Measurements from ENCODE around the gene HKDC1. TPM values are rescaled to one million over a fixed set of nuclear protein-coding genes. Genes with fewer than 3 reads are reported as not detected.

The HKDC1 gene
- total and polyA plus RNA-seq, 4 donors: 1.5 to 11.1 (median 4.6) TPM

DNA sequence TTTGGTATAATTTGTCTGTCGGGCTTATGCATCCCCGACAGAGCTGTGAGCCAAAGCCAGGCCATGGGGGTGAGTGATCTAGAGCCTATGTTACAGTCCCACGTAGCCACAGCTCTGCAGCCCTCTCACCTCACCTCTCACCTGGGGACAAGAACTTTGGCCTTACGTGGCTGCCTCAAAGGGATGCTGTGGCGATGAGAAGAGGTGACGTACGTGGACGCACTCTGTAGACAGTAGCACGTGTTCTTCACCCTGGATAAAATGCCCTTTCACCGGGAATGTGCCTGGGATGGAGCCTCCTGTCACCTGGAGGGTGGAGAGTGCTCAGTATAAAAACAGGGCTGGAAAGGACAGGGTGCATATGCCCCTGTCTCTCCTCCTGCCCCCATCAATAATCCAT is 5.5 kb downstream of the HKDC1 start:
- no peaks in the 10 kb centered on the region for H3K27me3 ChIP-seq (ENCODE audit: control insufficient read depth in 3 of 3, insufficient read depth in 3 of 3, low read length in 2 of 3)
- TF ChIP-seq, protein P1, sequence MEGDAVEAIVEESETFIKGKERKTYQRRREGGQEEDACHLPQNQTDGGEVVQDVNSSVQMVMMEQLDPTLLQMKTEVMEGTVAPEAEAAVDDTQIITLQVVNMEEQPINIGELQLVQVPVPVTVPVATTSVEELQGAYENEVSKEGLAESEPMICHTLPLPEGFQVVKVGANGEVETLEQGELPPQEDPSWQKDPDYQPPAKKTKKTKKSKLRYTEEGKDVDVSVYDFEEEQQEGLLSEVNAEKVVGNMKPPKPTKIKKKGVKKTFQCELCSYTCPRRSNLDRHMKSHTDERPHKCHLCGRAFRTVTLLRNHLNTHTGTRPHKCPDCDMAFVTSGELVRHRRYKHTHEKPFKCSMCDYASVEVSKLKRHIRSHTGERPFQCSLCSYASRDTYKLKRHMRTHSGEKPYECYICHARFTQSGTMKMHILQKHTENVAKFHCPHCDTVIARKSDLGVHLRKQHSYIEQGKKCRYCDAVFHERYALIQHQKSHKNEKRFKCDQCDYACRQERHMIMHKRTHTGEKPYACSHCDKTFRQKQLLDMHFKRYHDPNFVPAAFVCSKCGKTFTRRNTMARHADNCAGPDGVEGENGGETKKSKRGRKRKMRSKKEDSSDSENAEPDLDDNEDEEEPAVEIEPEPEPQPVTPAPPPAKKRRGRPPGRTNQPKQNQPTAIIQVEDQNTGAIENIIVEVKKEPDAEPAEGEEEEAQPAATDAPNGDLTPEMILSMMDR (IDR thresholded peaks at IDR 0.05; ENCODE audit: control extremely low read depth, extremely low read depth): no peak
- no peaks in the 10 kb centered on the region for H3K9me3 ChIP-seq (ENCODE audit: control insufficient read depth in 4 of 4, insufficient read depth in 3 of 4, low read length in 3 of 4)
- no peak for ATAC-seq (ENCODE audit: insufficient read depth, low FRiP score)
- no peak overlapping the region for H3K4me3 ChIP-seq
- H3K27ac ChIP-seq (ENCODE audit: low read depth in 1 of 2, low read length in 1 of 2): no peak overlapping the region
- H3K36me3 ChIP-seq (ENCODE audit: control insufficient read depth in 4 of 4, insufficient read depth in 4 of 4, low read length in 4 of 4): no peaks in the 10 kb centered on the region
- H3K9ac ChIP-seq (ENCODE audit: insufficient read depth in 1 of 2, low read length in 2 of 2): no peak overlapping the region
- peaks cover 0 to 3% (median 0%) of the 10 kb centered on the region in 5 donors for H3K4me1 ChIP-seq (ENCODE audit: control insufficient read depth in 5 of 5, insufficient read depth in 5 of 5, low read length in 5 of 5)
- no peak for DNase-seq
- 89 to 90% methylated on average over 10 of the region's 10 CpGs for WGBS, 2 donors

DNA sequence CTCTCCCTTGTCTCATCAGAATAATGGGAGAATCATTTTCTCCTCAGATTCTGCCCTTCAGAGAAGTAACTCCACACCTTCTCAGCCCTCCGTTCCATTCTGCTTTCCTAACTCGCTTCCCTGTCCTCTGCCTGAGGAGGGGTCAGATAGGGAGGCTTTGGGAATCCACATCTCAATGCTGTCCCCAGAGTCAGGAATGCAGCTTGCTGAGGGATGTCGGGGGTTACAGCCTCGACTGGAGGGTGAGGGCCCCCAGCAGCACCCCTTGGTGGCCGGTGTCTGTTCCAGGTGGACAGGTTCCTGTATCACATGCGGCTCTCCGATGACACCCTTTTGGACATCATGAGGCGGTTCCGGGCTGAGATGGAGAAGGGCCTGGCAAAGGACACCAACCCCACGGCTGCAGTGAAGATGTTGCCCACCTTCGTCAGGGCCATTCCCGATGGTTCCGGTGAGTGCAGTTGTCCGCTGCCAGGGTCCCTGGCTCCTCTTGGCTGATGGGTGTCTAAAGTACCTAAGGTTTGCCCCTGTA is 6.9 kb downstream of the HKDC1 start:
- Histone ChIP-seq H3K36me3 (ENCODE audit: control insufficient read depth in 4 of 4, insufficient read depth in 4 of 4, low read length in 4 of 4) (no peaks in the 10 kb centered on the region), H3K4me1 (ENCODE audit: control insufficient read depth in 5 of 5, insufficient read depth in 5 of 5, low read length in 5 of 5) (peaks cover 0 to 3% (median 0%) of the 10 kb centered on the region in 5 donors), H3K4me3 (no peak overlapping the region), H3K27me3 (ENCODE audit: control insufficient read depth in 3 of 3, insufficient read depth in 3 of 3, low read length in 2 of 3) (no peaks in the 10 kb centered on the region), H3K9ac (ENCODE audit: insufficient read depth in 1 of 2, low read length in 2 of 2) (no peak overlapping the region), H3K27ac (ENCODE audit: low read depth in 1 of 2, low read length in 1 of 2) (no peak overlapping the region), H3K9me3 (ENCODE audit: control insufficient read depth in 4 of 4, insufficient read depth in 3 of 4, low read length in 3 of 4) (no peaks in the 10 kb centered on the region)
- TF ChIP-seq, protein P1 (IDR thresholded peaks at IDR 0.05; ENCODE audit: control extremely low read depth, extremely low read depth): no peak
- DNase-seq (no peak), ATAC-seq (ENCODE audit: insufficient read depth, low FRiP score) (no peak)
- 91 to 94% methylated on average over 14 of the region's 14 CpGs for WGBS, 2 donors

DNA sequence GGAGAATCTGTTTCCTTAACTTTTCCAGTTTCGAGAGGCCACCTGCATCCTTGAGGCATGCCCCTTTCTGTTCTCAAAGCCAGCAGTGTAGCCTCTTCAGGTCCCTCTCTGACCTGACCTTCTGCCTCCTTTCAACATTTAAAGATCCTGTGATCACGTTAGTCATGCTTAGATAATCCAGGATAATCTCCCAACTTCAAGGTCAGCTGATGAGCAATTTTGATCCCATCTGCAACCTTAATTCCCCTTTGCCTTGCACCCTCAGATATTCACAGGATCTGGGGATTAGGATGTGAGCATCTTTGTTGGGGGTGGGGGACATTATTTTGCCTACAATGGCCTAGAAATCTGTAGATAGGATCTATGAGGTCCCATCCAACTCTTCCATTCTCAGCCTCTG is 8.0 kb downstream of the HKDC1 start:
- Histone ChIP-seq H3K27ac (ENCODE audit: low read depth in 1 of 2, low read length in 1 of 2) (no peak overlapping the region), H3K4me1 (ENCODE audit: control insufficient read depth in 5 of 5, insufficient read depth in 5 of 5, low read length in 5 of 5) (peaks cover 0 to 3% (median 0%) of the 10 kb centered on the region in 5 donors), H3K4me3 (no peak overlapping the region), H3K9me3 (ENCODE audit: control insufficient read depth in 4 of 4, insufficient read depth in 3 of 4, low read length in 3 of 4) (no peaks in the 10 kb centered on the region), H3K9ac (ENCODE audit: insufficient read depth in 1 of 2, low read length in 2 of 2) (no peak overlapping the region), H3K36me3 (ENCODE audit: control insufficient read depth in 4 of 4, insufficient read depth in 4 of 4, low read length in 4 of 4) (no peaks in the 10 kb centered on the region), H3K27me3 (ENCODE audit: control insufficient read depth in 3 of 3, insufficient read depth in 3 of 3, low read length in 2 of 3) (no peaks in the 10 kb centered on the region)
- DNase-seq (no peak), ATAC-seq (ENCODE audit: insufficient read depth, low FRiP score) (no peak)
- 58 to 93% methylated on average over 2 of the region's 2 CpGs for WGBS, 2 donors
- TF ChIP-seq, protein P1 (IDR thresholded peaks at IDR 0.05; ENCODE audit: control extremely low read depth, extremely low read depth): no peak

DNA sequence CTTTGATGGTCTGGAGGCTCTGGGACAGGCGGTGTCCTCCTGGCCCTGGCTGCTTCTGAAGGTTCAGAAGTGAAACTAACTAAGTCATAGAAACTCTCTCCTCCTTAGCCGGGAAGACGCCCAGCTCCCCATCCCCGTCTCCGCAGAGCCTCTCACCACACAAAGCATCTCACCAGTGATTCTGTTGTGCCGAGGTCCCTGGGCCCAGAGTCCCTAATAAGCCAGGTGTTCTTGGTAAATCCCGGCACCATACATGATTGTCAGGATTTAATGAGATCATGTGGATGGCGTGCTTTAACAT is 9.4 kb downstream of the HKDC1 start:
- H3K4me3 ChIP-seq: no peak overlapping the region
- no peaks in the 10 kb centered on the region for H3K36me3 ChIP-seq (ENCODE audit: control insufficient read depth in 4 of 4, insufficient read depth in 4 of 4, low read length in 4 of 4)
- no peak overlapping the region for H3K9ac ChIP-seq (ENCODE audit: insufficient read depth in 1 of 2, low read length in 2 of 2)
- H3K27ac ChIP-seq (ENCODE audit: low read depth in 1 of 2, low read length in 1 of 2): no peak overlapping the region
- WGBS, 2 donors: 56 to 66% methylated on average over 8 of the region's 8 CpGs
- no peaks in the 10 kb centered on the region for H3K27me3 ChIP-seq (ENCODE audit: control insufficient read depth in 3 of 3, insufficient read depth in 3 of 3, low read length in 2 of 3)
- ATAC-seq (ENCODE audit: insufficient read depth, low FRiP score) (no peak), DNase-seq (no peak)
- peaks cover 0 to 3% (median 0%) of the 10 kb centered on the region in 5 donors for H3K4me1 ChIP-seq (ENCODE audit: control insufficient read depth in 5 of 5, insufficient read depth in 5 of 5, low read length in 5 of 5)
- TF ChIP-seq, protein P1 (IDR thresholded peaks at IDR 0.05; ENCODE audit: control extremely low read depth, extremely low read depth): no peak
- H3K9me3 ChIP-seq (ENCODE audit: control insufficient read depth in 4 of 4, insufficient read depth in 3 of 4, low read length in 3 of 4): no peaks in the 10 kb centered on the region
